Bronchial epithelial cell (primary cell): ENCODE measurements around the gene PSMF1. TPM values are rescaled to one million over a fixed set of nuclear protein-coding genes. Genes with fewer than 3 reads are reported as not detected.

Source experiments
- DNase-seq: peaks from one replicate; pipeline ENCODE4 v3.0.0-alpha.2; 2010; ENCODE audit warnings: low read depth
- FAIRE-seq: peaks from 2 replicates; lab custom pipeline; 2011; peaks lifted over from hg19 to GRCh38; lab: Jason Lieb, UNC
- H3K27me3 ChIP-seq: 2 replicates; pipeline ENCODE4 v1.5.1; 2011; ENCODE audit warnings: low read length; ENCODE audit not compliant: control insufficient read depth, insufficient read depth
- H3K36me3 ChIP-seq: 2 replicates; pipeline ENCODE4 v1.5.1; 2011; ENCODE audit warnings: low read length; ENCODE audit not compliant: control insufficient read depth, insufficient read depth
- H3K4me3 ChIP-seq: 2 replicates; pipeline ENCODE4 v1.5.1; 2011; ENCODE audit warnings: mild to moderate bottlenecking, low read depth, low read length, control low read depth
- CTCF ChIP-seq: IDR thresholded peaks from 2 replicates; pipeline ENCODE4 v1.5.1; 2011; ENCODE audit warnings: mild to moderate bottlenecking, moderate library complexity, low read length, control low read depth, inconsistent platforms; ENCODE audit not compliant: insufficient read depth, severe bottlenecking
- total RNA-seq: library from RNA; depleted of rRNA; stranded (reverse); fragments of >200 nt; gene quantifications from 2 replicates; pipeline ENCODE4 v1.2.1, GENCODE V29; 2014

The PSMF1 gene
- total RNA-seq, 1 donor from 2014 or later: 20.3 TPM

GRCh38 chr20:1150218-1150617 is 31.8 kb downstream of the PSMF1 start:
- Histone ChIP-seq H3K4me3 (no peak overlapping the region), H3K36me3 (peaks cover 12% of the 10 kb centered on the region), H3K27me3 (no peaks in the 10 kb centered on the region)
- FAIRE-seq: peak; percentile 23
- TF ChIP-seq CTCF: no peak
- peak; percentile 79 for DNase-seq

- TF ChIP-seq CTCF: no peak
- H3K36me3 ChIP-seq: peaks cover 12% of the 10 kb centered on the region
- H3K4me3 ChIP-seq: no peak overlapping the region
- H3K27me3 ChIP-seq: no peaks in the 10 kb centered on the region
- DNase-seq (no peak), FAIRE-seq (no peak)
Observed at GRCh38 chr20:1150968-1151367, 32.6 kb downstream of the PSMF1 start.

GRCh38 chr20:1154226-1154625 is 35.8 kb downstream of the PSMF1 start:
- no peak overlapping the region for H3K4me3 ChIP-seq
- TF ChIP-seq CTCF: no peak
- FAIRE-seq: no peak
- DNase-seq: no peak
- H3K27me3 ChIP-seq: no peaks in the 10 kb centered on the region
- peaks cover 11% of the 10 kb centered on the region for H3K36me3 ChIP-seq

GRCh38 chr20:1154691-1155090 is 36.3 kb downstream of the PSMF1 start:
- no peaks in the 10 kb centered on the region for H3K27me3 ChIP-seq
- no peak for TF ChIP-seq CTCF
- peaks cover 11% of the 10 kb centered on the region for H3K36me3 ChIP-seq
- no peak for FAIRE-seq
- DNase-seq: no peak
- H3K4me3 ChIP-seq: no peak overlapping the region

GRCh38 chr20:1155342-1155741 is 36.9 kb downstream of the PSMF1 start:
- H3K27me3 ChIP-seq: no peaks in the 10 kb centered on the region
- FAIRE-seq: no peak
- DNase-seq: no peak
- TF ChIP-seq CTCF: no peak
- H3K36me3 ChIP-seq: peaks cover 11% of the 10 kb centered on the region
- H3K4me3 ChIP-seq: no peak overlapping the region

- H3K27me3 ChIP-seq: no peaks in the 10 kb centered on the region
- H3K4me3 ChIP-seq: no peak overlapping the region
- no peak for TF ChIP-seq CTCF
- H3K36me3 ChIP-seq: peaks cover 25% of the 10 kb centered on the region
- peak; percentile 47 for FAIRE-seq
- DNase-seq: no peak
Observed at GRCh38 chr20:1160496-1160895, 42.1 kb downstream of the PSMF1 start.
